PC-9 (cell line): Measurements from ENCODE around the gene ZNF493. TPM values are rescaled to one million over a fixed set of nuclear protein-coding genes. Genes with fewer than 3 reads are reported as not detected.

Experiments
- BruUV-seq: library from RNA; stranded (reverse); fragments of 400-500 nt; replicated peaks from 2 replicates; lab custom pipeline; 2021; lab: Mats Ljungman, UMichigan
- CTCF ChIA-PET: fragments of 300-600 bp; sonication (Branson Sonifier 250); formaldehyde crosslinking; loops from one replicate; lab custom pipeline; 2022; ENCODE audit warnings: antibody characterized with exemption; lab: Charles Lee
- POLR2A ChIA-PET: fragments of 300-600 bp; sonication (Branson Sonifier 250); formaldehyde crosslinking; loops from one replicate; lab custom pipeline; 2022; ENCODE audit warnings: antibody characterized with exemption; ENCODE audit not compliant: unreplicated experiment; lab: Charles Lee
- DNase-seq, 2 experiments: peaks; one replicate each; pipeline versions ENCODE4 v3.0.0 to v3.0.0-alpha.2; 2015 to 2022; ENCODE audit warnings: mixed read lengths in 1 of 2
- H2AFZ ChIP-seq: fragments of 200-600 bp; sonication (generic); 2 replicates; pipeline ENCODE4 v1.8.1; 2017; ENCODE audit warnings: antibody characterized with exemption
- H3F3A ChIP-seq: fragments of 200-600 bp; sonication (generic); 2 replicates; pipeline ENCODE4 v1.8.1; 2017; ENCODE audit warnings: antibody characterized with exemption, mild to moderate bottlenecking, low read depth; ENCODE audit not compliant: insufficient read depth
- H3K27ac ChIP-seq: fragments of 200-600 bp; sonication (generic); 2 replicates; pipeline ENCODE4 v1.6.1; 2016; ENCODE audit warnings: mixed run types
- H3K27me3 ChIP-seq: fragments of 200-600 bp; sonication (generic); 2 replicates; pipeline ENCODE4 v1.6.1; 2016; ENCODE audit warnings: low read depth, mixed run types; ENCODE audit not compliant: insufficient read depth
- H3K36me3 ChIP-seq: fragments of 200-600 bp; sonication (generic); 2 replicates; pipeline ENCODE4 v1.6.1; 2016; ENCODE audit warnings: low read depth, mixed run types
- H3K4me1 ChIP-seq: fragments of 200-600 bp; sonication (generic); replicated peaks from 2 replicates; pipeline ENCODE4 v1.6.1; 2016; ENCODE audit warnings: mixed run types; ENCODE audit not compliant: insufficient read depth
- H3K4me2 ChIP-seq: fragments of 200-600 bp; sonication (generic); 2 replicates; pipeline ENCODE4 v1.6.1; 2017; ENCODE audit warnings: mixed run types
- H3K4me3 ChIP-seq: fragments of 200-600 bp; sonication (generic); 2 replicates; pipeline ENCODE4 v1.6.1; 2016; ENCODE audit warnings: mixed run types
- H3K79me2 ChIP-seq: fragments of 200-600 bp; sonication (generic); 2 replicates; pipeline ENCODE4 v1.6.1; 2017; ENCODE audit warnings: low read depth, mixed run types
- H3K9me2 ChIP-seq: fragments of 200-600 bp; sonication (generic); 2 replicates; pipeline ENCODE4 v1.8.1; 2017; ENCODE audit warnings: mild to moderate bottlenecking; ENCODE audit not compliant: insufficient read depth
- H3K9me3 ChIP-seq: fragments of 200-600 bp; sonication (generic); 2 replicates; pipeline ENCODE4 v1.8.1; 2016; ENCODE audit warnings: low read depth; ENCODE audit not compliant: insufficient read depth
- H4K20me1 ChIP-seq: fragments of 200-600 bp; sonication (generic); 2 replicates; pipeline ENCODE4 v1.8.1; 2017; ENCODE audit not compliant: insufficient read depth
- EZH2 ChIP-seq: fragments of 200-600 bp; sonication (generic); IDR thresholded peaks from 2 replicates; pipeline ENCODE4 v1.8.0; 2017; ENCODE audit warnings: antibody characterized with exemption, low read depth
- intact Hi-C: fragments of 100-400 bp; cut with micrococcal nuclease; formaldehyde crosslinking; loops from one replicate; pipeline ENCODE4 v1.10.0; 2022; ENCODE audit not compliant: unreplicated experiment
- total RNA-seq: library from RNA; stranded (reverse); gene quantifications from 2 replicates; pipeline ENCODE4 v1.2.3, GENCODE V29; 2021
- TF ChIP-seq, protein P1 (sequence below): fragments of 200-600 bp; sonication (generic); conservative IDR thresholded peaks from 2 replicates; pipeline ENCODE4 v1.6.1; 2017; ENCODE audit warnings: mixed run types, antibody characterized with exemption, mild to moderate bottlenecking, moderate library complexity

ZNF493 gene
- total RNA-seq, 1 experiment from 2014 or later, result 14.5 TPM

- Histone ChIP-seq H3K27me3 (no peaks in the 10 kb centered on the region), H4K20me1 (no peaks in the 10 kb centered on the region), H3K9me2 (no peaks in the 10 kb centered on the region), H3F3A (no peaks in the 10 kb centered on the region), H3K4me2 (no peak overlapping the region), H2AFZ (no peak overlapping the region), H3K79me2 (no peaks in the 10 kb centered on the region), H3K36me3 (no peaks in the 10 kb centered on the region), H3K27ac (no peak overlapping the region), H3K4me1 (no peaks in the 10 kb centered on the region), H3K4me3 (no peak overlapping the region), H3K9me3 (no peaks in the 10 kb centered on the region; the same call in 1 of the 2 replicates)
- no peak for TF ChIP-seq EZH2
- TF ChIP-seq, protein P1, sequence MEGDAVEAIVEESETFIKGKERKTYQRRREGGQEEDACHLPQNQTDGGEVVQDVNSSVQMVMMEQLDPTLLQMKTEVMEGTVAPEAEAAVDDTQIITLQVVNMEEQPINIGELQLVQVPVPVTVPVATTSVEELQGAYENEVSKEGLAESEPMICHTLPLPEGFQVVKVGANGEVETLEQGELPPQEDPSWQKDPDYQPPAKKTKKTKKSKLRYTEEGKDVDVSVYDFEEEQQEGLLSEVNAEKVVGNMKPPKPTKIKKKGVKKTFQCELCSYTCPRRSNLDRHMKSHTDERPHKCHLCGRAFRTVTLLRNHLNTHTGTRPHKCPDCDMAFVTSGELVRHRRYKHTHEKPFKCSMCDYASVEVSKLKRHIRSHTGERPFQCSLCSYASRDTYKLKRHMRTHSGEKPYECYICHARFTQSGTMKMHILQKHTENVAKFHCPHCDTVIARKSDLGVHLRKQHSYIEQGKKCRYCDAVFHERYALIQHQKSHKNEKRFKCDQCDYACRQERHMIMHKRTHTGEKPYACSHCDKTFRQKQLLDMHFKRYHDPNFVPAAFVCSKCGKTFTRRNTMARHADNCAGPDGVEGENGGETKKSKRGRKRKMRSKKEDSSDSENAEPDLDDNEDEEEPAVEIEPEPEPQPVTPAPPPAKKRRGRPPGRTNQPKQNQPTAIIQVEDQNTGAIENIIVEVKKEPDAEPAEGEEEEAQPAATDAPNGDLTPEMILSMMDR, result no peak
- no peak for DNase-seq
- POLR2A ChIA-PET, result no interaction called here
- CTCF ChIA-PET, result no interaction called here
- no TSS peak for BruUV-seq
- intact Hi-C loops, result no loop called here
Observed at GRCh38 chr19:21454901-21455300, 58.0 kb downstream of the ZNF493 start.

GRCh38 chr19:21460686-21461085 lies 63.8 kb downstream of the ZNF493 start:
- ChIA-PET CTCF (no interaction called here), POLR2A (no interaction called here)
- Histone ChIP-seq H3F3A (no peaks in the 10 kb centered on the region), H4K20me1 (no peaks in the 10 kb centered on the region), H3K27me3 (no peaks in the 10 kb centered on the region), H3K9me3 (peaks cover 3% of the 10 kb centered on the region; the same call in 1 of the 2 replicates), H3K4me3 (no peak overlapping the region), H3K27ac (no peak overlapping the region), H3K79me2 (no peaks in the 10 kb centered on the region), H3K4me1 (no peaks in the 10 kb centered on the region), H3K9me2 (no peaks in the 10 kb centered on the region), H2AFZ (no peak overlapping the region), H3K4me2 (no peak overlapping the region), H3K36me3 (no peaks in the 10 kb centered on the region)
- no TSS peak for BruUV-seq
- TF ChIP-seq, protein P1, result no peak
- TF ChIP-seq EZH2, result no peak
- no peak for DNase-seq
- intact Hi-C loops, result no loop called here

GRCh38 chr19:21462540-21462939 lies 65.6 kb downstream of the ZNF493 start:
- no peaks in the 10 kb centered on the region for H3K9me2 ChIP-seq
- no peak for DNase-seq
- H3K36me3 ChIP-seq, result no peaks in the 10 kb centered on the region
- 0 out of 2 replicates have a peak, but pooled peaks cover 3% of the 10 kb centered on the region for H3K9me3 ChIP-seq
- intact Hi-C loops, result no loop called here
- CTCF ChIA-PET, result no interaction called here
- H3K79me2 ChIP-seq, result no peaks in the 10 kb centered on the region
- BruUV-seq, result no TSS peak
- POLR2A ChIA-PET, result no interaction called here
- TF ChIP-seq EZH2, result no peak
- TF ChIP-seq, protein P1, result no peak
- no peaks in the 10 kb centered on the region for H4K20me1 ChIP-seq
- H3K4me2 ChIP-seq, result no peak overlapping the region
- no peaks in the 10 kb centered on the region for H3K4me1 ChIP-seq
- no peaks in the 10 kb centered on the region for H3K27me3 ChIP-seq
- no peak overlapping the region for H2AFZ ChIP-seq
- no peaks in the 10 kb centered on the region for H3F3A ChIP-seq
- H3K4me3 ChIP-seq, result no peak overlapping the region
- no peak overlapping the region for H3K27ac ChIP-seq
